Trophoblast cell (in vitro differentiated cells and primary cell): ENCODE results near the gene KNG1.
A peak's percentile ranks its signal among the peaks of the same experiment; 100 is the strongest.
"Not testable (repeated sequence)": the region's sequence is repeated elsewhere in the genome, so short reads cannot be mapped to it uniquely, and the experiment has no call there.

ENCODE experiments used
- DNase-seq, 2 donors: peaks; one replicate each; pipeline ENCODE4 v3.0.0-alpha.2; 2016
- H2AFZ ChIP-seq: 2 replicates; pipeline ENCODE4 v1.6.1; 2013; ENCODE audit warnings: low read length, moderate library complexity, mild to moderate bottlenecking; ENCODE audit not compliant: insufficient read depth, poor library complexity
- H2AK5ac ChIP-seq: 2 replicates; pipeline ENCODE4 v1.6.1; 2013; ENCODE audit warnings: mild to moderate bottlenecking, low read length
- H2BK120ac ChIP-seq: 2 replicates; pipeline ENCODE4 v1.6.1; 2013; ENCODE audit warnings: low read length, mild to moderate bottlenecking, moderate library complexity; ENCODE audit not compliant: insufficient read depth, poor library complexity
- H2BK12ac ChIP-seq: 2 replicates; pipeline ENCODE4 v1.6.1; 2013; ENCODE audit warnings: mild to moderate bottlenecking, low read length, moderate library complexity
- H2BK5ac ChIP-seq: 2 replicates; pipeline ENCODE4 v1.6.1; 2013; ENCODE audit warnings: low read length, low read depth, moderate library complexity, mild to moderate bottlenecking; ENCODE audit not compliant: poor library complexity
- H3K14ac ChIP-seq: 2 replicates; pipeline ENCODE4 v1.6.1; 2013; ENCODE audit warnings: mild to moderate bottlenecking, low read length
- H3K18ac ChIP-seq: 2 replicates; pipeline ENCODE4 v1.6.1; 2013; ENCODE audit warnings: mild to moderate bottlenecking, low read length
- H3K23ac ChIP-seq: 2 replicates; pipeline ENCODE4 v1.6.1; 2013; ENCODE audit warnings: low read length
- H3K27ac ChIP-seq: 2 replicates; pipeline ENCODE4 v1.5.1; 2013; ENCODE audit warnings: low read depth, mild to moderate bottlenecking, inconsistent platforms, low read length, moderate library complexity
- H3K27me3 ChIP-seq: 2 replicates; pipeline ENCODE4 v1.6.1; 2013; ENCODE audit warnings: inconsistent platforms, mild to moderate bottlenecking, low read length, moderate library complexity; ENCODE audit not compliant: insufficient read depth
- H3K36me3 ChIP-seq, 2 experiments: 1 replicate in 1 of 2; 2 replicates in 1 of 2; pipeline ENCODE4 v1.6.1; 2013; ENCODE audit warnings: low read length in 2 of 2, mild to moderate bottlenecking in 2 of 2, moderate library complexity in 1 of 2; ENCODE audit not compliant: insufficient read depth in 2 of 2, control insufficient read depth in 1 of 2
- H3K4ac ChIP-seq: 2 replicates; pipeline ENCODE4 v1.6.1; 2013; ENCODE audit warnings: low read depth, mild to moderate bottlenecking, low read length, moderate library complexity
- H3K4me1 ChIP-seq, 2 experiments: 1 replicate in 1 of 2; 2 replicates in 1 of 2; pipeline ENCODE4 v1.6.1; 2013; ENCODE audit warnings: low read length in 2 of 2, mild to moderate bottlenecking in 2 of 2, moderate library complexity in 1 of 2; ENCODE audit not compliant: insufficient read depth in 2 of 2, control insufficient read depth in 1 of 2
- H3K4me2 ChIP-seq: 2 replicates; pipeline ENCODE4 v1.6.1; 2013; ENCODE audit warnings: inconsistent platforms, mild to moderate bottlenecking, low read length, moderate library complexity
- H3K4me3 ChIP-seq: 2 replicates; pipeline ENCODE4 v1.5.1; 2013; ENCODE audit warnings: mild to moderate bottlenecking, low read depth, low read length, inconsistent platforms
- H3K79me1 ChIP-seq: one replicate; pipeline ENCODE4 v1.6.1; 2013; ENCODE audit warnings: low read length
- H3K79me2 ChIP-seq: 2 replicates; pipeline ENCODE4 v1.6.1; 2013; ENCODE audit warnings: low read length, mild to moderate bottlenecking; ENCODE audit not compliant: control insufficient read depth, insufficient read depth, poor library complexity
- H3K9ac ChIP-seq: 2 replicates; pipeline ENCODE4 v1.6.1; 2013; ENCODE audit warnings: mild to moderate bottlenecking, low read length
- H3K9me3 ChIP-seq: 2 replicates; pipeline ENCODE4 v1.6.1; 2013; ENCODE audit warnings: low read depth, mild to moderate bottlenecking, control low read depth, inconsistent platforms, low read length; ENCODE audit not compliant: insufficient read depth
- H4K12ac ChIP-seq: 2 replicates; pipeline ENCODE4 v1.6.1; 2013; ENCODE audit warnings: low read depth, mild to moderate bottlenecking, low read length, moderate library complexity
- H4K8ac ChIP-seq: 2 replicates; pipeline ENCODE4 v1.6.1; 2013; ENCODE audit warnings: low read depth, mild to moderate bottlenecking, low read length, moderate library complexity
- H4K91ac ChIP-seq: one replicate; pipeline ENCODE4 v1.6.1; 2013; ENCODE audit warnings: low read depth, mild to moderate bottlenecking, low read length, moderate library complexity
- WGBS: extraction: QIAGEN DNeasy Blood & Tissue Kit; methylation state at CpG from one replicate; pipeline ENCODE4 v1.1.7; 2013; ENCODE audit warnings: missing lambda C conversion rate; ENCODE audit not compliant: insufficient read length, insufficient coverage; ENCODE audit errors: extremely low coverage; 5-methylcytosine and 5-hydroxymethylcytosine counted together

Gene KNG1

DNA sequence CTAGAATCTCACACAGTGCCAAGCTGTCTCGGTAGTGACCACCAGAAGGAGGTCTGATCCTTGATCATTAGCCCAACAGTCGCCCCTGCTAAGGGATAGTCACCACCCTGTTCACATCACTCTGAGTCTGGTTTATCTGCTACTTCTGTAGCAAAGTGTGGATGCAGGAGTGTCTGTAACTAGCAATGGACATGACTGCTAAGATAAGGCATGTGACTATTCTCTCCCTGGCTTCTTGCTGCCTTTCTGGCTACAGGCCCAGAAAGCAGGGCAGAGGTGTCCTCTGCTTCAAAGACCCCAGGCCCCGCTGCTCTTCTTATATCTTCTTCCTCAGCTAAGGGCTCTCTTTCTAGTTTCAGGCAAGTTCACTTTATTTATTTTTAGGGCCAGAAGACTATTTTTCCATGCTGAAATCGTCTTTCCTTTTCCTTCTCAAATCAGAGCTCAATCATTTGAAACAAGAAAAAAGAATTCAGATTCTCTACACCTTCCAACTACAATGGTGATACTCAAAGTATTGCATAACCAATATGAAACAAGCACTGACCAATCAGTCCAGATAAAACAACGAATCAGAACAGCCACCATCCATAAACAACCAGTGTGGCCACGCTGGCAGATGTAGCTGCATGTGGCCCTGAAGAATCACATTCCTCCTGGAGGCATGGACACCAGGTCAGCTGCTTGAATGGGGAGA is 8.0 kb upstream of the KNG1 start:
- H3K4me2 ChIP-seq: no peak overlapping the region
- H3K4me3 ChIP-seq: no peak overlapping the region
- no peak overlapping the region for H3K14ac ChIP-seq
- H2BK5ac ChIP-seq: no peak overlapping the region
- H2AK5ac ChIP-seq: no peak overlapping the region
- H2BK120ac ChIP-seq: no peak overlapping the region
- H3K23ac ChIP-seq: no peak overlapping the region
- H3K79me2 ChIP-seq: no peaks in the 10 kb centered on the region
- H3K4ac ChIP-seq: no peak overlapping the region
- H4K8ac ChIP-seq: no peak overlapping the region
- no peak overlapping the region for H2AFZ ChIP-seq
- no peaks in the 10 kb centered on the region for H3K27me3 ChIP-seq
- no peak overlapping the region for H3K9ac ChIP-seq
- H3K79me1 ChIP-seq: no peaks in the 10 kb centered on the region
- no peak overlapping the region for H4K12ac ChIP-seq
- no peaks in the 10 kb centered on the region for H3K4me1 ChIP-seq
- H3K9me3 ChIP-seq: no peaks in the 10 kb centered on the region
- no CpG with 5 or more reads among the region's 6 CpGs for WGBS
- no peak for DNase-seq
- H3K18ac ChIP-seq: no peak overlapping the region
- H2BK12ac ChIP-seq: no peak overlapping the region
- no peak overlapping the region for H3K27ac ChIP-seq
- H3K36me3 ChIP-seq: no peaks in the 10 kb centered on the region
- no peak overlapping the region for H4K91ac ChIP-seq

DNA sequence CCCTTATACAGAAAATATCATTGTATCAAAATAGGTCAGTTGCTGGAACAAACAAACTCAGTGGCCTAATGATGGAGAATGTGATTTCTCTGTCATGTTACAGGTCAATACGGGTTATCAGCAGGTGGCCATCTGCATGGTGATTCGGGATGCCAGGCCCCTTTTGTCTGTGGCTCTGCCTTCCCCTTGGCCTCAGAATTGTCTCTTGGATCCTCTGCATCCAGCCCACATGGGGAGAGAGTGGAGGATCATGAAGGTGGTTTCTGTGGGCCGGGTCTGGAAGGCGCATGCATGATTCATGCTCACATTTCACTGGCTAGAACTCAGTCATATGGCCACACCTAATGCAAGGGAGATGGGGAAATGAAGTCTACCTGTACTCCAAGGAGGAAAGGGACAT is 6.5 kb upstream of the KNG1 start:
- H3K4me3 ChIP-seq, DNase-seq: not testable (repeated sequence)

DNA sequence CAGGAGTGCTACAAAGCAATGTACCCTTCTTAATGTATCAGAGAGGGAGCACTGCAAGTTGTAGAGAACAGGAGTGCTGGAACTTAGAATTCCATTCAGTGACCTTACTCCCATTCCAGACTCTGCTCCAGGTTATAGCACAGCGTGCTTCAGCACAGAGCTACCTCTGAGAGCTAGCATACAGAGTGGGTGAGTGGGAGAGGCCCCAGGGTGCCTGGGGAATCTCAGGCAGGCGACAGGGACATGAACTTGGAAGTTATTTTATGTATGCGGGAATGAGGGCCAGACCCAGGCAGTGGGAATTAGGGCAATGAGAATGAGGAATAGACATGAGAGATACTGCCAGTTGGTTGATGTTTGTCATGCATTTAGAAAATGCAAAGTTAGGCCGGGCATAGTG is 3.7 kb upstream of the KNG1 start:
- no peak overlapping the region for H3K4me2 ChIP-seq
- no peaks in the 10 kb centered on the region for H3K79me1 ChIP-seq
- H2BK5ac ChIP-seq: no peak overlapping the region
- H2BK12ac ChIP-seq: no peak overlapping the region
- no peak overlapping the region for H3K18ac ChIP-seq
- H3K4ac ChIP-seq: no peak overlapping the region
- H2AFZ ChIP-seq: no peak overlapping the region
- H3K9me3 ChIP-seq: peaks cover 1% of the 10 kb centered on the region
- H4K12ac ChIP-seq: no peak overlapping the region
- H3K9ac ChIP-seq: no peak overlapping the region
- no CpG with 5 or more reads among the region's 4 CpGs for WGBS
- no peak overlapping the region for H3K14ac ChIP-seq
- H4K91ac ChIP-seq: no peak overlapping the region
- no peak overlapping the region for H4K8ac ChIP-seq
- H3K36me3 ChIP-seq: no peaks in the 10 kb centered on the region
- no peak overlapping the region for H3K4me3 ChIP-seq
- no peaks in the 10 kb centered on the region for H3K4me1 ChIP-seq
- peak in 1 of 2 donors; percentile 35 for DNase-seq
- H3K23ac ChIP-seq: no peak overlapping the region
- no peak overlapping the region for H2AK5ac ChIP-seq
- no peaks in the 10 kb centered on the region for H3K79me2 ChIP-seq
- no peak overlapping the region for H3K27ac ChIP-seq
- H2BK120ac ChIP-seq: no peak overlapping the region
- no peaks in the 10 kb centered on the region for H3K27me3 ChIP-seq

More for the DNA sequence above, 6.5 kb upstream of the KNG1 start:
- not testable (repeated sequence) for H3K27me3 ChIP-seq, H4K8ac ChIP-seq, H3K9ac ChIP-seq, H4K91ac ChIP-seq, H3K4ac ChIP-seq, H3K9me3 ChIP-seq, H3K36me3 ChIP-seq, H3K79me2 ChIP-seq, H3K27ac ChIP-seq, H2BK120ac ChIP-seq, H2BK12ac ChIP-seq, H3K4me1 ChIP-seq, H2BK5ac ChIP-seq, H2AFZ ChIP-seq, H3K79me1 ChIP-seq, H3K4me2 ChIP-seq, H3K14ac ChIP-seq, H4K12ac ChIP-seq, H3K23ac ChIP-seq, H2AK5ac ChIP-seq, H3K18ac ChIP-seq
- no CpG with 5 or more reads among the region's 4 CpGs for WGBS

- no peak for DNase-seq
- Histone ChIP-seq H3K4me3 (no peak overlapping the region), H3K4ac (no peak overlapping the region), H3K36me3 (no peaks in the 10 kb centered on the region), H3K23ac (no peak overlapping the region), H4K8ac (no peak overlapping the region), H3K4me1 (no peaks in the 10 kb centered on the region), H3K79me2 (no peaks in the 10 kb centered on the region), H3K14ac (no peak overlapping the region), H3K9me3 (no peaks in the 10 kb centered on the region), H2AK5ac (no peak overlapping the region), H2BK12ac (no peak overlapping the region), H3K18ac (no peak overlapping the region), H3K79me1 (no peaks in the 10 kb centered on the region), H3K4me2 (no peak overlapping the region), H3K9ac (no peak overlapping the region), H2AFZ (no peak overlapping the region), H2BK5ac (no peak overlapping the region), H4K91ac (no peak overlapping the region), H4K12ac (no peak overlapping the region), H3K27me3 (no peaks in the 10 kb centered on the region), H2BK120ac (no peak overlapping the region), H3K27ac (no peak overlapping the region)
- no CpG with 5 or more reads among the region's 7 CpGs for WGBS
Measured at GRCh38 chr3:186719945-186720739, 3.0 kb downstream of the KNG1 start.
